EL (cell line): ENCODE results near the gene NECTIN2.
"Not testable (repeated sequence)": the region's sequence is repeated elsewhere in the genome, so short reads cannot be mapped to it uniquely, and the experiment has no call there.

Source experiments
- DNase-seq: peaks from one replicate; pipeline ENCODE4 v3.0.0-alpha.2; 2016

NECTIN2 gene

DNA sequence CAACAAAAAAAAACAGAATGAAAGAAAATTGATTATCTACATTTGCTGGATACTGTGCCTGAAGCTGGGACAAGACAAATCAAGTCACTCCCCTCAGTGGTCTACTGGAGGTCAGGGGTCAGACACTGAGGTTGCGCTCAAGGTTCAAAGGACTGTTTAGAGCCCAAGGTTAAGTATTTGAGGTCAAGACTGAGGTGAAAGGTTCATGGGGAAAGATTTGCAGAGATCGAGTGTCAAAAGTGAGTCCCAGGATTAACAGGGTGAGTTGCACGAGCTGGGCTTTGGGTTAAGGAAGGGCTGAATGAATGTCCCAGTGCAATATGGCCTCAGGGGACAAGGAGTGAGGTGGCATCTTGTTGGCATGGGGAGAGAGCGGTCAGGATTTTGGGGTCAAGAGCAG is 41.6 kb downstream of the NECTIN2 start:
- no peak for DNase-seq

DNA sequence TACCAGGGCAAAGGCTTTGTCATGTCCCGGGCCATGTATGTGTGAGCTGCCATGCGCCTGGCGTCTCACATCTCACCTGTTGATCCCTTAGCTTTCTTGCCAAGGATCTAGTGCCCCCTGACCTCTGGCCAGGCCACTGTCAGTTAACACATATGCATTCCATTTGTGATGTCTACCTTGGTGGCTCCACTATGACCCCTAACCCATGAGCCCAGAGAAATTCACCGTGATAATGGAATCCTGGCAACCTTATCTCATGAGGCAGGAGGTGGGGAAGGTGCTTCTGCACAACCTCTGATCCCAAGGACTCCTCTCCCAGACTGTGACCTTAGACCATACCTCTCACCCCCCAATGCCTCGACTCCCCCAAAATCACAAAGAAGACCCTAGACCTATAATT is 42.2 kb downstream of the NECTIN2 start:
- not testable (repeated sequence) for DNase-seq

GRCh38 chr19:44889830-44890365 is 43.8 kb downstream of the NECTIN2 start:
- DNase-seq, result no peak

DNA sequence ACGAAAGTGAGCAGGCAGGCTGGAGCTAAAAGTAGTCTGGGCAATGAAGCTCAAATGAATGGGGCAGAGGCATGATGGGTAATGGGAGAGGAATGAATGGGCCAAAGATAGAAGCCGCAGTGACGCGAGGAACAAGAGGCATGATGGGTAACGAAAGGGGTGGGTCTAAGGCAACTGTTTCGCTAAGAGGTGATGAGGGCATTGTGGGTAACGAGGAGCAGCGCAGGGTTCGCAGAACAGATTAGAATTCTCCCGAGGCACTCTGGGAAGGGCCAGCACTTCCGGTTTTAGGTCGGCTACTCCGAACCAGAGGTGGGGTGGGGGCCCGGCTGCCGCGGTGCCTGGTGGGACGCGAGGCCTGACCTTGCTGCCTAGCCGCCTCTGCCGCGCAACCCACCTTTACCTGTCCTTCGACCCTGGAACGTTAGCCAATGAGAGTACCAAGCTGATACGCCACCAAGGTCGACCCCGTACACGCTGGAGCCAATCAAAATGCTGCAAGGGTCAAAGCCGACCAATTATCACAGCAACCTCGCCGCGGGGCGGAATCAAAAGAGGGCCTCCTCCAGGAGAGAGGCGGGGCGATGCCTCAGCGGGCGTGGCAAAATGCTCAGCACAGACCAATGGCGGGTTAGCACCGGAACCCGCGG is 44.4 kb downstream of the NECTIN2 start:
- peak; percentile 100 for DNase-seq

DNA sequence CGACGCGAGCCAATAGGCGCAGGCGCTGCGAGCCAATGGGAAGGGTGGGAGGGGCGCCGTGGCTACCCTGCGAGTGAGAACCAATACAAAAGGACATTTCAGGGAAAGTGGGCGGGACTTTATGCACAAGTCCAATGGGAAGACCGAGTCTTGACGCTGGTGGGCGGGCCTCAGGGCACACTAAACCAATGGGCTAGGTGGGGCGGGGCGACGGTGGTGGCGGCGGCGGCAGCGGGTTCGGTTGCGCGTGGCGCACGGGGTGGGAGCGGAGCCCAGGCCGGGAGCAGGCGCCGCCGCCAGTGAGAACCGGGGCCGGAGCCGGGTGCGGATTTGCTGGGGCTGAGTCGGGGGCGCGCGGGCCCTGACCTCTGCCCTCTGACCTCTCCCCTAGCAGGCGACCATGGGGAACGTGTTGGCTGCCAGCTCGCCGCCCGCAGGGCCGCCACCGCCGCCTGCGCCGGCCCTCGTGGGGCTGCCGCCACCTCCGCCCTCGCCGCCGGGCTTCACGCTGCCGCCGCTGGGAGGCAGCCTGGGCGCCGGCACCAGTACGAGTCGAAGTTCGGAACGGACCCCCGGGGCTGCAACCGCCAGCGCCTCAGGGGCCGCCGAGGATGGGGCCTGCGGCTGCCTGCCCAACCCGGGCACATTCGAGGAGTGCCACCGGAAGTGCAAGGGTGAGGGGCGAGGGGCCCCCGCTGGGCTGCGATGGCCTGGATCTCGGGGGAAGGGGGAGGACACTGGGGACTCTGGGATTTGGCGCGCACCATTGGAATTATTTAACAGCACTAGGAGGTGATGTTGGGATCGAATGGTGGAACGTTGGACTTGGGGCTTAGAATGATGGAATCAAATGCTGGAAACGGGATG is 45.2 kb downstream of the NECTIN2 start, which contains the start of gene TOMM40:
TSS of gene TOMM40 (plus strand) at position 239 of the 867 bp plus-strand sequence. CDS start at position 401, 162 bp downstream.
- DNase-seq, result peak; percentile 27

DNA sequence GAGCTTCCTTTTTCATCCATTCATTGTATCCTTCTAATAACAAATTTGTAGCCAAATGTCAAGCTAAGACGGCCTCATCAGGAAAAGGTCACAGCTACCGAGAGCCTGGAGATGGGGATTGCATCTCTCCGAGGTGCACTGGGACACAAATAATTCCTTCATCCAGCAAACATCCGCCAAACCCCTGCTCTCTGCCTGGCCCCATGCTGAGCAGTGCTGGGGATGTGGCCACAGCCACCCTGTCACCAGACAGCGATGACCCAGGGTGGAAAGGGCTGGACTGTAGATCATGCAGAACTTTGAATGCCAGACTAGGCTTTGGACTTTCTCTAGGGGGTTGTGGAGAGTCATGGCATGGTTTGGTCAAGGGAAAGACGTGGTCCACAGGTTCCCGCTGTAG is 46.8 kb downstream of the NECTIN2 start:
- no peak for DNase-seq

DNA sequence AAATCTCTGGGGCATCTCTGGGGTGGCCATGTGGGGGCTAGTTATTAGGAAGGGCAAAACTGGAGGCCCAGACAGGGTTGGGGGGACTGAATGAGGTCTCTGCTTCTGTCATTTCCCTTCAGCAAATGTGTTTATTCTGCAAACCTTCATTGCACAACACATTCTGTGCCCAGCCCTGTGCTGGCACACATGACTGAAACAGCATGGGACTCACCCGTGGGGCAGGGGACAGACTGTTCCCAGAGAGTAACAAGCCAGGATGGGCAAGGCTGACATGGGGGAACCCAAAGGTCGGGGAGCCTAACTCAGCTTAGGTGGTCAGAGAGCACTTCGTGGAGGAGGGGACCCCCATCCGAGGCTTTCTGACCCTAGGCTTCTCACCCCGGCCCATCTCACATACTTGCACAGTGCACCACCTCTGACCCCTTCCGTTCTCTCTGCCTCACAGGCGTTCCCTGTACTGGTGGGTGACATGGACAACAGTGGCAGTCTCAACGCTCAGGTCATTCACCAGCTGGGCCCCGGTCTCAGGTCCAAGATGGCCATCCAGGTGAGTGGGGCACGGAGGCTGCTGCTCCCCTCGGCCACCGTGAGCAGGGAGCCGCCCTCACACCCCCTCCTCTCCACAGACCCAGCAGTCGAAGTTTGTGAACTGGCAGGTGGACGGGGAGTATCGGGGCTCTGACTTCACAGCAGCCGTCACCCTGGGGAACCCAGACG is 47.4 kb downstream of the NECTIN2 start:
- no peak for DNase-seq

- DNase-seq, result no peak
These were observed 47.9 kb downstream of the NECTIN2 start for GRCh38 chr19:44894052-44894400.

DNA sequence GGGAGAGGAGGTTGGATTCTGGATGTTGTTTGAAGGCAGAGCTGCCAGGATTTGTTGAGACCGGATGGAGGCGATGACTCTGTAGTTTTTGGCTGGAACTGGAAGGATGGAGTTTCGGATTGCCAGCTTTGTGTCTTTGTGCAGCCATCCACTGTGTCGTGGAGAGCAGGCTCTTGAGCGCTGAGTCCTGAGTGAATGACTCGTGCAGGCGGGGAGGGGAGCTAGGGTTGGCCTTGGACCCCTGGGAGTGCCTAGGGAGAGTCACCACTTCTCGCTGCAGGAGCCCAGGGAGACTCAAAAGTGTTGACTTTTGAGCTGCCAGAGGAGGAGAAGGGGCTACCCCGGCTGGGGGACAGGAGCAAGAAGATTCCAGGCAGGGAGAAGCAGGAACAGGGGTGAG is 48.8 kb downstream of the NECTIN2 start:
- no peak for DNase-seq

DNA sequence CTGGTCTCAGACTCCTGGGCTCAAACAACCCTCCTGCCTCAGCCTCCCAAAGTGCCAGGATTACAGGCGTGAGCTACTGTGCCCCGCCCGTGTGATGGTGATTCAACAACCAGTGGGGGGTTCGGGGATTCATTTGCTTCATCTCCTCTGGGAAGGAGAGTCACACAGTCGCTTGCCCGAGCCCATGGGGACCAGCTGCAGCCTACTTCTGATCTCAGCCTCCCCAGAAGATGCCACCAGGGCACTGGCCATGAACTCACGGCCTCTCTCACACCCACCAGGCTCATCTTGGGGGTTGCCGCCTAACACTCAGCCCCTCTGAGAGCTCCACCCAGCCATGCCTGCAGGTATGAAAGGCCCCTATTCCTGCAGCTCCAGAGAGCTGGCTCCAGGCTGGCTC is 51.7 kb downstream of the NECTIN2 start:
- DNase-seq, result no peak

DNA sequence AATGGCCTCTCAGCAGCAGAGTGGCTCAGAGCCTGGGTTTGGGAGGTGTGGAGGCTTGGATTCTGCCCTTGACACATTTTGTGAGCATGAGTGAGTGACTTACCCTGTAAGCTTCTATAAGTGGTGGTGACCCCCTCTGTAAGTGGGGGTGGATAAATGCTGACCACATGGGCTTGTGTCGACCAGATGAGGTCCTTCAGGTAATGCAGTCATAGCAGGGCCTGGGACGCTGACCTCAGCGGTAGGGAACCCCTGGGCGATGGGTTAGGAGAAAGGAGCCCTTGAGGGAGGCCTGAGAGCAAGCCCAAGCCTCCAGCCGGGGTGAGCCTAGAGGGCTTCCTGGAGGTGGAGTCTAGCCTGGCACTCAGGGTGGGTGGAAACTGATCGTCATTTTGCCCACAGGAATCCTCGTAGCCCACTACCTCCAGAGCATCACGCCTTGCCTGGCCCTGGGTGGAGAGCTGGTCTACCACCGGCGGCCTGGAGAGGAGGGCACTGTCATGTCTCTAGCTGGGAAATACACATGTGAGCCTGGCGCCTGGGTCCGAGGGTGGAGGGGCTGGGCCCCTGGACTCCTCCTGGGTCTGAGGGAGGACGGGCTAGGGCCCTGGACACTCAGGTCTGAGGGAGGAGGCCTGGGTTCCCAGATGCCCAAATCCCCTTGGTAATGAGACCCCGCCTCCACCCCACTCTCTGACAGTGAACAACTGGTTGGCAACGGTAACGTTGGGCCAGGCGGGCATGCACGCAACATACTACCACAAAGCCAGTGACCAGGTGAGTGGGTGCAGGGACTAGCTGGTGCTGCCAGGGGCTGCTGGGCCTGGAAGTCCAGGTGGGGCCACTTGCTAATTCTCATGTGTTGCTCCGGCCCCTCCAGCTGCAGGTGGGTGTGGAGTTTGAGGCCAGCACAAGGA is 54.5 kb downstream of the NECTIN2 start:
- DNase-seq, result no peak

DNA sequence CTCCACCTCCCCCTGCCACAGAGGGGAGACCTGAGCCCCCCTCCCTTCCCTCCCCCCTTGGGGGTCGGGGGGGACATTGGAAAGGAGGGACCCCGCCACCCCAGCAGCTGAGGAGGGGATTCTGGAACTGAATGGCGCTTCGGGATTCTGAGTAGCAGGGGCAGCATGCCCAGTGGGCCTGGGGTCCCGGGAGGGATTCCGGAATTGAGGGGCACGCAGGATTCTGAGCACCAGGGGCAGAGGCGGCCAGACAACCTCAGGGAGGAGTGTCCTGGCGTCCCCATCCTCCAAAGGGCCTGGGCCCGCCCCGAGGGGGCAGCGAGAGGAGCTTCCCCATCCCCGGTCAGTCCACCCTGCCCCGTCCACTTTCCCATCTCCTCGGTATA is 57.1 kb downstream of the NECTIN2 start:
- DNase-seq, result no peak

GRCh38 chr19:44903602-44904425 is 57.7 kb downstream of the NECTIN2 start:
- DNase-seq, result peak; percentile 58

GRCh38 chr19:44904426-44904994 is 58.4 kb downstream of the NECTIN2 start:
- DNase-seq, result no peak

GRCh38 chr19:44905437-44906160 is 59.5 kb downstream of the NECTIN2 start, which contains the start of gene APOE:
TSS of gene APOE (plus strand) at chr19:44905796. CDS start at chr19:44906625, 829 bp downstream.
- DNase-seq, result peak; percentile 29

- DNase-seq, result no peak
These were observed 61.5 kb downstream of the NECTIN2 start for GRCh38 chr19:44907613-44908012.

DNA sequence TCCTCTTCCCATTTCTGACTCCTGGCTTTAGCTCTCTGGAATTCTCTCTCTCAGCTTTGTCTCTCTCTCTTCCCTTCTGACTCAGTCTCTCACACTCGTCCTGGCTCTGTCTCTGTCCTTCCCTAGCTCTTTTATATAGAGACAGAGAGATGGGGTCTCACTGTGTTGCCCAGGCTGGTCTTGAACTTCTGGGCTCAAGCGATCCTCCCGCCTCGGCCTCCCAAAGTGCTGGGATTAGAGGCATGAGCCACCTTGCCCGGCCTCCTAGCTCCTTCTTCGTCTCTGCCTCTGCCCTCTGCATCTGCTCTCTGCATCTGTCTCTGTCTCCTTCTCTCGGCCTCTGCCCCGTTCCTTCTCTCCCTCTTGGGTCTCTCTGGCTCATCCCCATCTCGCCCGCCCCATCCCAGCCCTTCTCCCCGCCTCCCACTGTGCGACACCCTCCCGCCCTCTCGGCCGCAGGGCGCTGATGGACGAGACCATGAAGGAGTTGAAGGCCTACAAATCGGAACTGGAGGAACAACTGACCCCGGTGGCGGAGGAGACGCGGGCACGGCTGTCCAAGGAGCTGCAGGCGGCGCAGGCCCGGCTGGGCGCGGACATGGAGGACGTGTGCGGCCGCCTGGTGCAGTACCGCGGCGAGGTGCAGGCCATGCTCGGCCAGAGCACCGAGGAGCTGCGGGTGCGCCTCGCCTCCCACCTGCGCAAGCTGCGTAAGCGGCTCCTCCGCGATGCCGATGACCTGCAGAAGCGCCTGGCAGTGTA is 62.2 kb downstream of the NECTIN2 start:
- no peak for DNase-seq

GRCh38 chr19:44908836-44909261 is 62.8 kb downstream of the NECTIN2 start:
- DNase-seq, result no peak

- DNase-seq, result no peak
These were observed 63.7 kb downstream of the NECTIN2 start for GRCh38 chr19:44909775-44910174.
